Measurements from ENCODE around the gene ABCB8. TPM values are rescaled to one million over a fixed set of nuclear protein-coding genes. Genes with fewer than 3 reads are reported as not detected.

The ABCB8 gene
- total and polyA plus RNA-seq, 2 of the 8 experiments (the other 6 are each of a cell fraction or from before 2014, with no cell fraction given), result 17.7 to 27.0 TPM

- H4K91ac ChIP-seq (replicated peaks; ENCODE audit: insufficient read length, low read length), result no peak overlapping the region
- H4K8ac ChIP-seq (ENCODE audit: extremely low read depth, insufficient read depth, low read length), result no peak overlapping the region
- no peaks in the 10 kb centered on the region for H3K79me2 ChIP-seq (ENCODE audit: control insufficient read depth in 1 of 2, insufficient read depth in 2 of 2, low read length in 2 of 2)
- H4K5ac ChIP-seq (ENCODE audit: insufficient read length, low read depth, low read length), result no peak overlapping the region
- H3K14ac ChIP-seq (ENCODE audit: insufficient read length), result no peak overlapping the region
- H3K27ac ChIP-seq (ENCODE audit: low read depth, low read length), result no peak overlapping the region
- H3K4me2 ChIP-seq (ENCODE audit: insufficient read depth in 1 of 2, low read depth in 2 of 2, low read length in 2 of 2), result no peak overlapping the region; a peak in 1 of 4 replicates
- no peak overlapping the region for H3K23ac ChIP-seq (ENCODE audit: insufficient read length)
- H2AFZ ChIP-seq (ENCODE audit: low read length), result no peak overlapping the region
- H3K23me2 ChIP-seq (ENCODE audit: low read depth, low read length), result peaks cover 7% of the 10 kb centered on the region; the same call in 1 of the 2 replicates
- no peaks in the 10 kb centered on the region; the same call in 1 of the 2 replicates for H3K79me1 ChIP-seq (ENCODE audit: low read depth, low read length)
- CTCF ChIA-PET (ENCODE audit: partially characterized antibody), result interaction anchor here (0.6 to 11.5 kb wide), 8 partner anchors 11 to 952 kb away, joined by 3 to 142 read pairs (median 3); partner anchors contain the start of gene NOS3
- no peak overlapping the region for H2BK15ac ChIP-seq (ENCODE audit: low read length)
- H3K9me3 ChIP-seq (ENCODE audit: insufficient read depth in 2 of 2, low read depth in 1 of 2, low read length in 1 of 2), result no peaks in the 10 kb centered on the region
- DNase-seq (ENCODE audit: low read depth in 1 of 2, low spot score in 2 of 2), result no peak
- no peak overlapping the region for H2BK12ac ChIP-seq (ENCODE audit: low read depth, low read length)
- peaks cover 0 to 37% (median 26%) of the 10 kb centered on the region in 4 experiments; a peak in 6 of 7 replicates for H3K4me1 ChIP-seq (replicated peaks in 1 of 4; ENCODE audit: control insufficient read depth in 3 of 4, insufficient read depth in 4 of 4, low read length in 3 of 4)
- H2BK20ac ChIP-seq (ENCODE audit: low read length), result no peak overlapping the region
- no peak overlapping the region for H2BK120ac ChIP-seq (replicated peaks; ENCODE audit: low read depth, low read length)
- no peak overlapping the region for H3K18ac ChIP-seq (ENCODE audit: extremely low read depth, low read length)
- H2AK5ac ChIP-seq (ENCODE audit: low read depth, low read length), result no peak overlapping the region
- H2BK5ac ChIP-seq (ENCODE audit: low read depth, low read length), result no peak overlapping the region
- 86% methylated on average over 8 of the region's 8 CpGs; no CpG with 5 or more reads in 1 of the 2 experiments for WGBS, 2 experiments (ENCODE audit: extremely low coverage in 1 of 2, insufficient coverage in 1 of 2, insufficient read length in 1 of 2, insufficient replicate concordance in 2 of 2, low coverage in 1 of 2, low lambda C conversion rate in 2 of 2, missing lambda C conversion rate in 1 of 2)
- no peak overlapping the region for H3K4ac ChIP-seq (replicated peaks; ENCODE audit: insufficient read length, low read depth, low read length)
- H3K9ac ChIP-seq (replicated peaks in 1 of 4; ENCODE audit: extremely low read depth in 1 of 4, low read depth in 3 of 4, low read length in 3 of 4), result no peak overlapping the region
- no peak overlapping the region for H3K4me3 ChIP-seq (ENCODE audit: extremely low read depth in 1 of 4, insufficient read depth in 2 of 4, low read depth in 3 of 4, low read length in 4 of 4)
- no peak for FAIRE-seq
- no peak overlapping the region for H3K56ac ChIP-seq (replicated peaks; ENCODE audit: insufficient read length, low read depth, low read length)
- H3K27me3 ChIP-seq (replicated peaks in 1 of 4; ENCODE audit: control insufficient read depth in 3 of 4, extremely low read depth in 1 of 4, insufficient read depth in 3 of 4, low read length in 3 of 4), result peaks cover 8 to 36% (median 30%) of the 10 kb centered on the region in 4 experiments
- H4K20me1 ChIP-seq (replicated peaks in 1 of 2; ENCODE audit: control insufficient read depth in 1 of 2, insufficient read depth in 2 of 2, low read length in 2 of 2), result no peaks in the 10 kb centered on the region
- POLR2A ChIA-PET (ENCODE audit: partially characterized antibody), result interaction anchor here (2.5 kb wide), 1 partner anchor 13 kb away, joined by 7 read pairs; the partner anchor contains the start of gene ABCB8
- H3K36me3 ChIP-seq (ENCODE audit: control insufficient read depth in 2 of 4, insufficient read depth in 4 of 4, low read length in 3 of 4), result no peaks in the 10 kb centered on the region
- TF ChIP-seq HDAC2 (IDR thresholded peaks at IDR 0.05; ENCODE audit: borderline replicate concordance in 1 of 2, low read depth in 2 of 2, low read length in 2 of 2) (no peak), GABPA (IDR thresholded peaks at IDR 0.05; ENCODE audit: borderline replicate concordance, insufficient read depth, low read length) (no peak), SAP30 (IDR thresholded peaks at IDR 0.05; ENCODE audit: insufficient read depth, insufficient replicate concordance, low read length) (no peak), HDAC6 (IDR thresholded peaks at IDR 0.05; ENCODE audit: low read depth, low read length) (no peak), FOSL1 (IDR thresholded peaks at IDR 0.05; ENCODE audit: insufficient read depth, low read depth, low read length) (no peak)
These were observed 13.3 kb upstream of the ABCB8 start for GRCh38 chr7:151014950-151015349.
